Lower lobe of right lung (tissue), 2 donors: ENCODE data around the gene LMAN2L. TPM values are rescaled to one million over a fixed set of nuclear protein-coding genes. Genes with fewer than 3 reads are reported as not detected.

Experiments
- ATAC-seq, 2 donors: fragments of 200-7000 bp; cut with Tn5 transposase; one replicate each; pipeline ENCODE4 v1.9.1; 2020 to 2022; ENCODE audit warnings: mild to moderate bottlenecking in 2 of 2, moderate library complexity in 2 of 2
- DNase-seq: peaks from one replicate; pipeline ENCODE4 v3.0.0-alpha.2; 2020
- H3K27ac ChIP-seq: fragments of 200-600 bp; one replicate; pipeline ENCODE4 v1.8.0; 2022
- H3K27me3 ChIP-seq: fragments of 200-600 bp; one replicate; pipeline ENCODE4 v1.8.0; 2022; ENCODE audit warnings: low read depth
- H3K36me3 ChIP-seq: fragments of 200-600 bp; one replicate; pipeline ENCODE4 v1.8.0; 2022; ENCODE audit warnings: mild to moderate bottlenecking
- H3K4me1 ChIP-seq: fragments of 200-600 bp; one replicate; pipeline ENCODE4 v1.8.0; 2022
- H3K4me3 ChIP-seq: fragments of 200-600 bp; one replicate; pipeline ENCODE4 v1.8.0; 2022; ENCODE audit warnings: mild to moderate bottlenecking
- H3K9me3 ChIP-seq: fragments of 200-600 bp; one replicate; pipeline ENCODE4 v1.8.0; 2022
- CTCF ChIP-seq: fragments of 200-600 bp; IDR thresholded peaks from one replicate; pipeline ENCODE4 v1.8.0; 2022; ENCODE audit warnings: antibody characterized with exemption, mild to moderate bottlenecking
- intact Hi-C: fragments of 100-400 bp; cut with DNase I; formaldehyde crosslinking; loops from one replicate; pipeline ENCODE4 v1.11.0; 2022
- long read RNA-seq: library from polyadenylated mRNA; unstranded; transcript quantifications from one replicate; pipeline ENCODE4 v2.0.0, GENCODE V29; 2021
- total RNA-seq: library from RNA; stranded (reverse); fragmentation: NEBNext Ultra II Directional; extraction: Animal tissue kit (Norgen Biotek cat#: 25700); gene quantifications from one replicate; pipeline ENCODE4 v1.2.1, GENCODE V29; 2021
- donor health status: DM: no; HTN: yes; CAD: no; lungs with severe emphysema.

Gene LMAN2L
- total RNA-seq: 20.9 TPM
- long read RNA-seq, transcript LMAN2L-201 (8 exons, 2,397 nt): major isoform, 75 of 95 reads
- long read RNA-seq, partial matches to known transcripts: 5 of 95 reads
- long read RNA-seq, other reads (novel, unspliced or antisense): 8 of 95 reads

- Histone ChIP-seq H3K4me3 (peak within 1 kb of the TSS; percentile 92), H3K4me1 (peaks cover 39% of the 10 kb centered on the region), H3K27ac (peak within 1 kb of the TSS; percentile 78), H3K36me3 (peaks cover 26% of the 10 kb centered on the region), H3K9me3 (no peaks in the 10 kb centered on the region), H3K27me3 (no peaks in the 10 kb centered on the region)
- TF ChIP-seq CTCF: no peak
- intact Hi-C loops: no loop called here
- DNase-seq (peak; percentile 98), ATAC-seq (peak; percentile 100)
Measured at GRCh38 chr2:96739633-96740428, at the start of gene LMAN2L. Gene LMAN2L, minus strand, starts transcription at chr2:96740064. Its CDS starts 24 bp downstream, at chr2:96740040.

GRCh38 chr2:96789245-96789617, 49.4 kb upstream of the LMAN2L start:
- Histone ChIP-seq H3K4me1 (peaks cover 21% of the 10 kb centered on the region), H3K27me3 (no peaks in the 10 kb centered on the region), H3K4me3 (no peak overlapping the region), H3K36me3 (no peaks in the 10 kb centered on the region), H3K9me3 (no peaks in the 10 kb centered on the region), H3K27ac (no peak overlapping the region)
- intact Hi-C loops: no loop called here
- no peak for DNase-seq
- no peak for ATAC-seq
- TF ChIP-seq CTCF: no peak

GRCh38 chr2:96788442-96789244, 48.8 kb upstream of the LMAN2L start:
- intact Hi-C loops: no loop called here
- no peak overlapping the region for H3K4me3 ChIP-seq
- peaks cover 21% of the 10 kb centered on the region for H3K4me1 ChIP-seq
- TF ChIP-seq CTCF: no peak
- no peaks in the 10 kb centered on the region for H3K9me3 ChIP-seq
- H3K27me3 ChIP-seq: no peaks in the 10 kb centered on the region
- DNase-seq (no peak), ATAC-seq (peak; percentile 67)
- peak overlapping the region; percentile 34 for H3K27ac ChIP-seq
- no peaks in the 10 kb centered on the region for H3K36me3 ChIP-seq

- Histone ChIP-seq H3K9me3 (no peaks in the 10 kb centered on the region), H3K4me1 (peaks cover 21% of the 10 kb centered on the region), H3K36me3 (no peaks in the 10 kb centered on the region), H3K4me3 (no peak overlapping the region), H3K27ac (peak overlapping the region; percentile 38), H3K27me3 (no peaks in the 10 kb centered on the region)
- intact Hi-C loops: no loop called here
- no peak for ATAC-seq
- no peak for DNase-seq
- TF ChIP-seq CTCF: no peak
Measured at GRCh38 chr2:96787411-96787810, 47.5 kb upstream of the LMAN2L start.

GRCh38 chr2:96783388-96783787, 43.5 kb upstream of the LMAN2L start:
- H3K27ac ChIP-seq: no peak overlapping the region
- H3K36me3 ChIP-seq: no peaks in the 10 kb centered on the region
- intact Hi-C loops: no loop called here
- ATAC-seq (no peak), DNase-seq (no peak)
- no peaks in the 10 kb centered on the region for H3K27me3 ChIP-seq
- H3K9me3 ChIP-seq: no peaks in the 10 kb centered on the region
- H3K4me1 ChIP-seq: peaks cover 16% of the 10 kb centered on the region
- no peak overlapping the region for H3K4me3 ChIP-seq
- TF ChIP-seq CTCF: no peak
